ENCODE data around the gene MAGI2.

DNA sequence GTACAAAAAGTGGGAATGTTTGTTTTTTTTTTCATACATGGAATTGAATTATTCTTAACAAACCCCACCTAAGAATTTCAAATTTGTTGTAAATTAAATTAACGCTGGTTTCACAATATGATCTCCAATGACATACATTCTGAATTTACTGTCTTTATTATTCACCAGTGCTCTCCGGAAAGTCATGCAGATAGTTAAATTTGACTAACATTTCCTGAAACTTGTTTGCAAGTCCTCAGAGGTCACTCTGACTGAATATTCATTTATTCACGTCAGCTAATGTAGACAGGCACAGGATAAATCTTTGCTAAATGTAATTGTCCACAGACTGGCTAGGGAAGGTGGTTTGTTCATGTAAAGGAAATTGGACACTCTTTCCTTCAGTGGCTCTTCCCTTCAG lies 924.5 kb downstream of the MAGI2 start:
- TF ChIP-seq, protein P1, sequence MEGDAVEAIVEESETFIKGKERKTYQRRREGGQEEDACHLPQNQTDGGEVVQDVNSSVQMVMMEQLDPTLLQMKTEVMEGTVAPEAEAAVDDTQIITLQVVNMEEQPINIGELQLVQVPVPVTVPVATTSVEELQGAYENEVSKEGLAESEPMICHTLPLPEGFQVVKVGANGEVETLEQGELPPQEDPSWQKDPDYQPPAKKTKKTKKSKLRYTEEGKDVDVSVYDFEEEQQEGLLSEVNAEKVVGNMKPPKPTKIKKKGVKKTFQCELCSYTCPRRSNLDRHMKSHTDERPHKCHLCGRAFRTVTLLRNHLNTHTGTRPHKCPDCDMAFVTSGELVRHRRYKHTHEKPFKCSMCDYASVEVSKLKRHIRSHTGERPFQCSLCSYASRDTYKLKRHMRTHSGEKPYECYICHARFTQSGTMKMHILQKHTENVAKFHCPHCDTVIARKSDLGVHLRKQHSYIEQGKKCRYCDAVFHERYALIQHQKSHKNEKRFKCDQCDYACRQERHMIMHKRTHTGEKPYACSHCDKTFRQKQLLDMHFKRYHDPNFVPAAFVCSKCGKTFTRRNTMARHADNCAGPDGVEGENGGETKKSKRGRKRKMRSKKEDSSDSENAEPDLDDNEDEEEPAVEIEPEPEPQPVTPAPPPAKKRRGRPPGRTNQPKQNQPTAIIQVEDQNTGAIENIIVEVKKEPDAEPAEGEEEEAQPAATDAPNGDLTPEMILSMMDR (IDR thresholded peaks at IDR 0.05; ENCODE audit: extremely low read depth in 1 of 2, insufficient read depth in 1 of 2, low read depth in 1 of 2, low read length in 2 of 2), result no peak
- TF ChIP-seq POLR2AphosphoS5 (IDR thresholded peaks at IDR 0.05; ENCODE audit: insufficient read depth, low read depth, low read length) (no peak), POLR2A (IDR thresholded peaks at IDR 0.05; ENCODE audit: low read depth, low read length) (no peak), JUN (IDR thresholded peaks at IDR 0.05; ENCODE audit: borderline replicate concordance, insufficient read depth, insufficient read length, low read depth) (no peak), EZH2 (IDR thresholded peaks at IDR 0.05; ENCODE audit: borderline replicate concordance, low read depth, low read length, severe bottlenecking) (no peak), MYC (IDR thresholded peaks at IDR 0.05; ENCODE audit: low read depth, low read length) (no peak)
